SKM-1 treated with dmso at 0.1 percent for 144 hours (cell line): ENCODE data around the gene SOWAHB.

Source experiments
- DNase-seq: peaks from one replicate; lab custom pipeline; 2025; ENCODE audit not compliant: unreplicated experiment; lab: John Stamatoyannopoulos, UW

SOWAHB gene, protein sequence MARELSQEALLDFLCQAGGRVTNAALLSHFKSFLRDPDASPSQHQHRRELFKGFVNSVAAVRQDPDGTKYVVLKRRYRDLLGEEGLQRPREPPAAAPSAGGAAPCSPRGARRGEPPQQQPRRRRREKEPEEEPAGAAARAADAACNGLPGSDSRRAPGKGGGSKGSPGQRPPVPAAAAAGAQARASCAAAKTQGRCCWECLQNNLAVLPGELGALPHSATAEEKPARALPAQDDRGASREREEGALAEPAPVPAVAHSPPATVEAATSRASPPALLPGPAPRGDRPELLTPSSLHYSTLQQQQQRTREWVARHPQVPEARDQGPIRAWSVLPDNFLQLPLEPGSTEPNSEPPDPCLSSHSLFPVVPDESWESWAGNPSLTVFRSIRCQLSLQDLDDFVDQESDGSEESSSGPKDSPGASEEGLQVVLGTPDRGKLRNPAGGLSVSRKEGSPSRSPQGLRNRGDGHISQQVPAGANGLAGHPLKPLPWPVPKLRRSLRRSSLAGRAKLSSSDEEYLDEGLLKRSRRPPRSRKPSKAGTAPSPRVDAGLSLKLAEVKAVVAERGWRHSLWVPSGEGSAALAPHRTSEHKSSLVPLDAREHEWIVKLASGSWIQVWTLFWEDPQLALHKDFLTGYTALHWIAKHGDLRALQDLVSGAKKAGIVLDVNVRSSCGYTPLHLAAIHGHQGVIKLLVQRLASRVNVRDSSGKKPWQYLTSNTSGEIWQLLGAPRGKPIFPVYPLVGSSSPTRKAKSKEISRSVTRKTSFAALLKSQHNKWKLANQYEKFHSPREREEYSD

DNA sequence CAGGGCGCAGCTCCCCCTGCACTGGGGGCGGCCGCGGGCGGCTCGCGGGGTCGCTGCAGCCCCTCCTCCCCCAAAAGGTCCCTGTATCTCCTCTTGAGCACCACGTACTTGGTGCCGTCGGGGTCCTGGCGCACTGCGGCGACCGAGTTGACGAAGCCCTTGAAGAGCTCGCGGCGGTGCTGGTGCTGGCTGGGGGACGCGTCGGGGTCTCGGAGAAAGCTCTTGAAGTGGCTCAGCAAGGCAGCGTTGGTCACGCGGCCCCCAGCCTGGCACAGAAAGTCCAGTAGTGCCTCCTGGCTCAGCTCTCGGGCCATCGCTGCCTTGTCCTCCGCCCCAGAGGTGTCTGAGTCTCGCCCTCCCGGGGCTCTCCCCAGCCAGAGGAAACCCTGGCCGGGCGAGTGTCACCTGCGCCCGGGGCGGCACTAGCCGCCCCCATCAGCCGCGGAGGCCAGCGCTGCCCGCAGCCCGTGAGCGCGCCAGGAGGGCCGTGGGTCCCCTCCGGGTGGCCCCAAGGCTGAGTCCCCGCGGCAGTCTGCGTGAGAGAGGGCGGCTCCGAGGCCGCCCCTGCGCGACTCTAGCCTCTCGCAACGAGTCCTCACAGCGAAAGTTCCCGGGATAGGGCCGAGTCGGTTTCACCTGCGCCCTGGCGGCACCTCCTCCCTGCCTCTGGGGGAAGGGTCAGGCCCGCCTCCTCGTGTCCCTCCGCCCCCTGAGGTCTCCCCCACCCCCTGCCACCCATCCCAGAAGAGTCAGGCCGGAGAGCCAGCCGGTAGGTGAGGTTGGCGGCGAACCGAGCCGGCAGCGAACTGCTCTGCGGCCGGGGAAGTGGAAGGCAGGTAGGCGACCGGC is at the start of gene SOWAHB:
SOWAHB (minus strand) TSS at position 609 of the 849 bp plus-strand sequence; CDS start at position 314, 295 bp downstream.
- no peak for DNase-seq

DNA sequence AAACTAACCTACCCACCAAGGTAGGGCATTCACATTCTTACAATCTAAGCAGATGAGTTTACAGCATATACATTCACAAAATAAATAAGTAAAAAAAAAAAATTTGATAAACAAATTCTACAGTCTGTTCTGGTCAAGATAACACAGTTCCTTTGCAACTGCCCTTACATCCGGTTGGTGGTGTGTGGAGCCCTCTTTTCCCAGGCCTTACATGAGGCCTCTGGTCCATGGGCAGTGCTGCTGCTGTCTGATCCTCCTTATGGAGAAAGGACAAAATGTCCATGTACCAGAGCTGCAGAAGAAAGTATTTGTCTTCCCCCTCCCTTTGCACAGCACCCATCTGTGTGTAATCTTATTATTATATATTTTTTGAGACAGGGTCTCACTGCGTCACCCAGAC is 49.4 kb upstream of the SOWAHB start:
- DNase-seq = no peak

DNA sequence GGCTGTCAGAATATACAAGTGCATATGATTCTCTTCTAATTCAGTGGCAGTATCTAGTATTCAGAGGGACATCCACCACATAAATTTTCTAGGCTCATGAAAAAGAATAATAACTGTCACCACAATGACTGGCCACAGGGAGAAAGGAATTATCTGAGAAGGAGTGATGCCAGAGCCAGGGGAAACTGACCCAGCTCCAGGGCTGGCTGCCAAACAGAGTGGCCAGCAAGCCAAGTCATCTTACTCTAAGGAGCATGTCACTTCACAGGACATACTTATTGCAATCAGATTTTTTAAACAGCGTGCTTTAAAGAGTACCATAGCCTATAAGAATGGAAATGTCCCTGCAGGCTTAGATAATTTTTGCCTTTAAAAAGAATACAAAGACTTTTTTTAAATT is 45.8 kb upstream of the SOWAHB start:
- no peak for DNase-seq

DNA sequence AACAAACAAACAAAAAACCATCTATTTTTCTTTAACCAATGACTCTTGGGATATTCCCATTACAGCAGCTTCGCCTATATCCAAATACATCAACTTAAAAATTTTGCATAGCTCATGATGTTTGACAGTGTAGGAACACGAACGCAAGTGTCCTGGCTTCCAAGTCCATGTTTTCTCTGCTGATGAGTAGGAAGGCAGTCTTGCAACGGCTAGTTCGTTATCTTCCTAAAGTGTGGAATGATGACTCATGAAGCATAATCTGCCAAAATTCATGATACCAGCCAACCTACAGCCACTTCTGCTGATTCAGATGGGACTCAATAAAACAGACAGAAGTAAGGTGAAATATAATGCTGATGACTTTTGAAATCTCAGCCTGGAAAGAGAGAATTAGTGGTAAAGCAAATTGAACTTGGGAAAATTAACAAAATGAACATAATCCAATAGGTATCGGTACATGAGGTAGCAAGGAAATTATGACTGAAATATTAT is 45.2 kb upstream of the SOWAHB start:
- DNase-seq = no peak

DNA sequence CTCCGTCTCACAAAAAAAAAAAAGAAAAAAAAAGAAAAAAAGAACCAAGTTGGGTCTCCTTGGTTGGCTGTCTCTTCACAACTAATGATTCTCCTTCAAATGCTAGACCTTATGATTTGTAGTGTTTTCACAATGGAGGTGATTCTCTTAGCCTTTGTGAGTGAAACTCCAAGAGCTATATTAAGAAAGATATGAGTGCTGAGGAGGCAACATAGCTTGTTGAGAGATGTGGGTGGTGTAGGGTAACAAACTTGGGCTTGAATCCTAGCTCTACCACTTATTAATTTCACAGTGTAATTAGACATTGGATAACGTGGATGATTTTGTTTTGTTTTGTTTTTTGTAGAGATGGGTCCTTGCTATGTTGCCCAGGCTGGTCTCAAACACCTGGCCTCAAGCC is 41.2 kb upstream of the SOWAHB start:
- no peak for DNase-seq

DNA sequence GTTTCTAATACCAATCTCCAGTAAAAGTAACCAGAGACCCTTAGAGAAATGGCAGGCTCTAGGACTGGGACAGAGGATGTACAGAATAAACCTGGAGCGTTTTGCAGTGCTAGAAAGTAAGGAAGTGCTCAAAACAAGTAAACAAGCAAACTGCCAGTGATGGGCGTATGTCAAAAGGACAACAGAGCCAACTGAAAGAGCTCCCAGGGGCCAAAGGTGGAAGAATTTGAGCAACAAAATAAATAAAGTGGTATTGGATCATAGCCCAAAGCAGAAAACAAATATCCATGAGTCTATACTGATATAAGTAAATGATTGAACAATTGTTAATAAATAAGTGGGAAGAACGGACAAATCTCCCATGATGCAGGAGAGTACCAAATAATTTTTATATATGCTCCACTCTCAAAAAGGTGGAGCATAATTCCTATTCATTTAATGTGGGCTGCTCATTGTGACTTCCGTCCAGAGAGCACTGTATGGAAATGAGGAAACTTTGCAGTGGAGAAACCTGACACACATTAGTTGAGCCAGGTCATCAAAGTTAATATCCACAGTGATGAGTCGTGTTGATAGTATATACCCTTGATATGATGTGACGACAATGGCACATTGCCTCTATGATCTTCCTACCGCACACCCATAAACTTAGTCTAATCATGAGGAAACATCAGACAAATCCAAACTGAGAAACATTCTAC is 33.8 kb upstream of the SOWAHB start:
- DNase-seq = no peak

DNA sequence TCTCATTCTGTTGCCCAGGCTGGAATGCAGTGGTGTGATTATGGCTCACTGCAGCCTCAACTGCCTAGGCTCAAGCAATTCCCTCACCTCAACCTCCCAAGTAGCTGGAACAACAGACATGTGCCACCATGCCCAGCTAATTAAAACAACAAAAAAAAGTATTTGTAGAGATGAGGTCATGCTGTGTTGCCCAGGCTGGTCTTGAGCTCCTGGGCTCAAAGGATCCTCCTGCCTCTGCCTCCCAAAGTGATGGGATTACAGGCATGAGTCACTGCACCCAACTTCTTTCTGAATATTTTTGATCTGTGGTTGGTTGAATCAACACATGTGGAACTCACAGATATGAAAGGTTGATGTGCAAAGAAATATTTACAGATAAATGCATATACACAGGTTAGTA is 33.1 kb upstream of the SOWAHB start:
- DNase-seq = no peak

DNA sequence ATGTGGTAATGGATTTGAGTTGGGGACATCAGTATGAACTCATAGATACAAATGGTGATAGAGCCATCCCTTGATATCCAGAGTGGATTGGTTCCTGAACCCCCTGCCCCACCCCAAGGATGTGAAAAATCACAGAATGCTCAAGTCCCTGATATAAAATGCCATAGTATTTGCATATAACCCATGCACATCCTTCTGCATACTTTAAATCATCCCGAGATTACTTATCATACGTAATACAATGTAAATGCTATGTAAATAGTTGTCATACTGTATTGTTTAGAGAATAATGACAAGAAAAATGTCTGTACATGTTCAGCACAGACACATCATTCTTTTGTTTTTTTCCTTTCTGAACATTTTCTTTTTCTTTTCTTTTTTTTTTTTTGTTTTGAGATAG is 32.7 kb upstream of the SOWAHB start:
- no peak for DNase-seq

DNA sequence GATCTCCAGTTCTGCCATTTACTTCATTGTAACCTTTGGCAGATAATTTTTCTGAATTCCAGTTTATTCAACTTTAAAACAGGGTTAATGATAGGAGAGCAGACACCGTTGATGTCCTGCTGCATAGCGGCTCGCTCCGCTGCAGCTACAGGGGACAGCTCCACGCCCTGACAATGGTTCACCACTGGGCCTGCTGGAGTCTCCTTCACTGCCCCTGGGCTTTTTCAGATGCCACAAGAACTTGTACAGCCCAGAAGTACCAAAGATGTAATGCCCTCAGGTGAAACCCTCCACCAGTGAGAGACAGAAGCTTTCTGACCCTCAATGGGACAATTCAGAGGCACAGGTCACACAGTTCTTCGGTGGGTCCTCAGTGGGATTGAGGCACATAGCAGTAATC is 28.9 kb upstream of the SOWAHB start:
- DNase-seq = no peak

DNA sequence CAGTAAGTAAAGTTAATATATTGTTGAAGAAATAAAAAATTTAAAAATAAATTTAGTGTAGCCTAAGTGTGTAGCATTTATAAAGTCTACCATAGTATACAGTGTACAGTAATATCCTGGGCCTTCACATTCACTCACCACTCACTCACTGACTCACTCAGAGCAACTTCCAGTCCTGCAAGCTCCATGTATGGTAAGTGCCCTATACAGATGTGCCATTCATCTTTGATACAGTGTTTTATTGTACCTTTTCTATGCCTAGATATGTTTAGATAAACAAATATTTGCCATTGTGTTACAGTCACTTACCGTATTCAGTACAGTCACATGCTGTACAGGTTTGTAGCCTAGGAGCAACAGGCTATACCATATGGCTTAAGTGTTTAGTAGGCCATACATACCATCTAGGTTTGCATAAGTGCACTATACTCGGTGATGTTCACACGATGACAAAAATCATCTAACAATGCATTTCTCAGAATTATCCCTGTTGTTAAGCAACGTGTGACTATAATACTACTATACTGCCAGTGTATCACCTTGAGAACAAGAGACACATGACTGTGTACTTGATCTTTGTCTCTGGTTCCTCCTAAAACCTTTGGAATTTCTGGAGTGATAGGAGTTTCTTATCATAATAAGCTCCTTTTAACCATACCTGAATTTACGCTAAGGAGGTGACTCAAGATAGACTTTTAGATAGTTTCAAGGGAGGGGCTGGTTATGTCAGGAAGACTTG is 25.8 kb upstream of the SOWAHB start:
- no peak for DNase-seq

DNA sequence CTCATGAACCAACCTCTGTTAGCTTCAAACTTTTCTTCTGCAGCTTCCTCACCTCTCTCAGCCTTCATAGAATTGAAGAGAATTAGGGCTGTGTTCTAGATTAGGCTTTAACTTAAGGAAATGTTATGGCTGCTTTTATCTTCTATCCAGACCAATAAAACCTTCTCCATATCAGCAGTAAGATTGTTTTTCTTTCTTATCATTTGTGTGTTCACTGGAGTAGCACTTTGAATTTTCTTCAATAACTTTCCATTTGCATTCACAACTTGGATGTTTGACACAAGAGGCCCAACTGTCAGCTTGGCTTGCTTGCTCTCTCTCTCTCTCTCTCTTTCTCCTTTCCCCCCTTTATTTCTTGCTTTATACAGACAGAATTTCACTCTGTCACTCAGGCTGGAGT is 22.8 kb upstream of the SOWAHB start:
- no peak for DNase-seq

DNA sequence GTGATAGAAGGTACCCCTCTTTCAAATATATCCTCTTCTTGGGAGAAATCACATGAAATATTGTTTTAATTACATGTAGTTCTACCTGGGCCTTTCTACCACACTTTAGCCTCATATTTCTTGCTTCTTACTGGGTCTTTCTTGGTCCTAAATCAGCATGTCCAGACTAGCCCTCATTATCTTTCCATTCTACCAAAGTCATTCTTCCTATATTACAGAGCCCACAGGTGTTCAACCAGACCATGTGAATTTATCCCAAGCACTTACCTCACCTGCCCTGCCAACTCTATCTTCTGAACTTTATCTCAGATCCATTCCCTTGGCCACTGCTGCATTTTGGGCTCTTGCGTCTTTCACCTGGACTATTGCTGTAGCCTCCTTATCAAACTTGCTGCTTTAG is 11.8 kb upstream of the SOWAHB start:
- no peak for DNase-seq

DNA sequence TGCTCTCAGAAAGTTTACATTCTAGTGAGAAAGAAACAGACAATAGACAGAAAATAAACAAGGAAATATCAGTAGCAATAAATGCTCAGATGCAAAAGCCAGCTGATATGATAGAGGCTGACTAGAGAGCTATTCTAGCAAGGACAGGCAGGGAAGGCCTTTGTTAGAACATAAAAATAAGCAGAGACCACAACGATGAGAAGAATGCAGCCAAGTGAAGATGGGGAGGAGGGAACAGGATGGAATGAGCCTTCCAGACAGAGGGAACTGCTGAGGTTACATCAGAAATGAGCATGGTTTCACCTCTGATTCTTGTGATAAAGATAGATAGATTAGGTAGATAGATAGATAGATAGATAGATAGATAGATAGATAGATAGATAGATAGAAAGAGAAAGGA is 7.6 kb upstream of the SOWAHB start:
- no peak for DNase-seq

DNA sequence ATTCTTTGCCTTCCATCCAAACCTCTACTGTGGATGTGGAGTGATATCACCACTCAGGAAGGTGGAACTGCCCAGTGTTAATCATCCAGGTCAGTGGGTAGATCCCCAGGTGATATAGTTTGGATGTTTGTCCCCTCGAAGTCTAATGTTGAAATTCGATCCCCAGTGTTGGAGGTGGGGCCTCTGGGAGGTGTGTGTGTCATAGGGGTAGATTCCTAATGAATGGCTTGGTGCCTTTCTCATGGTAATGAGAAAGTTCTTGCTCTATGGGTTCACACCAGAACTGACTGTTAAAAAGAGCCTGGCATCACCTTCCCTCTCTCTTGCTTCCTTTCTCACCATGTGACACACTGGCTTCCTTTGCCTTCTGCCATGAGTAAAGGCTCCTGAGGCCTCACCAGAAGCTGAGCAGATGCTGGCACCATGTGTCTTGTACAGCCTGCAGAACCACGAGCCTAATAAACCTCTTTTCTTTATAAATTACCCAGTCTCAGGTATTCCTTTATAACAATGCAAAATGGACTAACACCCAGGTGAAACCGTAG is 6.8 kb upstream of the SOWAHB start:
- DNase-seq = no peak

DNA sequence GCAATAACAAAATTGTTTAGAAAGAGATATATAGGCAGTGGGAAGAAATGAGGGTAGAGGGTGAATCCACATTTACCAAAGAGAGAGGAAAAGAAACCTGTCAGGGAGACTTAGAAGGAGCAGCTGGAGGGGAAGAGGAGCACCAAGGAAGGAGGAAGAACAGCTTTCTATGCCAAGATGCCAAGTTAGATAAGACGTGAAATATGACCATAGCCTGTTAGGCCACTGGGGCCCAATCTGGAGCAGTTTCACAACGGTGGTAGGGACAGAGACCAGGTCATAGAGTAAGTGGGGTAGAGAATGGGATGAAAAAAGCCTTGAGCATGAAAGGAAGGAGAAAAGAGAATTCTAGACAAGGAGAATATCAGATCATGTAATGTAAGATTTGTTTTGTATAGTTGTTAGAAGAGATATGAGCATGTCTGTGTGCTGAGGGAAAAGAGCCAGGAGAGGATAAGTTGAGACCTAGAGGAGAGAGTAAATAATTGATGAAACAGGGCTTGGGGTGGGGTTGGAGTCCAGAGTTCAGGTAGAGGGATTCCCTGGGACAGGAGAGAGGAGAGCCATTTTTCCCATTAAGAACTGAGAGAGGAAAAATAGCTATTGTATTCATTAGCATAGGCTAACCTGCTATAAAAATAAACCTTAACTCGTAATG is 4.4 kb upstream of the SOWAHB start:
- DNase-seq = no peak

DNA sequence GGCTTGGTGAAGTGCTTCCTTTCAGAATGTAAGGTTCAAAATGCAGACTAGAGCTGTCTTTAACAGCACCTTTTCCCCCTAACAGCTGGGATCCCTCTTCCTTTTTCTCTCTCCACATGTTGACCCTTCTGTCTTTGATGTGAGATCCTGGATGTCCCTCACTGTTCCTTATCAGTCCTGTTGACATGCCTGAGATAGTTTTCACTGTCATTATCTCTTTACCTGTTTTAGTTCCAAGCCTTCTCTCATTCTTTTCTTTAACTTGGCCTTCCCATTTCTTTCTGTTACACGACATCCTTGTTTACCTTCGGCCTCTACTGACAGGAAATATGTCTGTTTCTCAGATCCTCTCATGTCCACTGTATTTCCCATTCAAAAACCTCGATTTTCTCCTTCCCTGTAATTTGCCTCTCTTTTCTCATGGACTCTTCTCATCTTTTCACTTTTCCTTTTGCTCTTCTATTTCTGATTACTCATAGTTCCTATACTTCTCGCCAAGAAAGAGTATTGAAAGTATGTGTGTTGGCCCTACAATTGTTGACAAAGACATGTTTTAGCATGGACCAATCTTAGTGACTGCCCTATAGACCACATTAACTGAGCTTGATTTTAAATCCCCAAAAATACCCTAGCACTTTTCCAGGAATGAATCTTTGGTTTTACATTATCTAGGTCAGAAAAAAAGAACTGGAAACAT is 1.2 kb upstream of the SOWAHB start:
- DNase-seq = no peak

DNA sequence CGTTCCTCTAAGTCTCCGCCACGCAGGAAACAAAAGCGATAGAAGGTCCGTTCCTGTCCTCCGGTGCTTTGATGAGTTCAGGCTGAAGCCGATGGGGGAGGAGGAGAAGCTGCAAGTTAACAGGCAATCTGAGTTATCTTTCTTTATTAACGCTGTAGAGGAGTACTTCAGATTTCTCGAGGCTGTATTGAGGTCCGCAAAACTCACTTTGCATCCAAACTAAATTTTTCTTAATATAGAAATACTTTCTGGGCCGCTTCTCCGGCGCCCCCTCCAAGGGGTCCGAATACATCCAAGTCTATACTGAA is 395 bp upstream of the SOWAHB start:
- no peak for DNase-seq

DNA sequence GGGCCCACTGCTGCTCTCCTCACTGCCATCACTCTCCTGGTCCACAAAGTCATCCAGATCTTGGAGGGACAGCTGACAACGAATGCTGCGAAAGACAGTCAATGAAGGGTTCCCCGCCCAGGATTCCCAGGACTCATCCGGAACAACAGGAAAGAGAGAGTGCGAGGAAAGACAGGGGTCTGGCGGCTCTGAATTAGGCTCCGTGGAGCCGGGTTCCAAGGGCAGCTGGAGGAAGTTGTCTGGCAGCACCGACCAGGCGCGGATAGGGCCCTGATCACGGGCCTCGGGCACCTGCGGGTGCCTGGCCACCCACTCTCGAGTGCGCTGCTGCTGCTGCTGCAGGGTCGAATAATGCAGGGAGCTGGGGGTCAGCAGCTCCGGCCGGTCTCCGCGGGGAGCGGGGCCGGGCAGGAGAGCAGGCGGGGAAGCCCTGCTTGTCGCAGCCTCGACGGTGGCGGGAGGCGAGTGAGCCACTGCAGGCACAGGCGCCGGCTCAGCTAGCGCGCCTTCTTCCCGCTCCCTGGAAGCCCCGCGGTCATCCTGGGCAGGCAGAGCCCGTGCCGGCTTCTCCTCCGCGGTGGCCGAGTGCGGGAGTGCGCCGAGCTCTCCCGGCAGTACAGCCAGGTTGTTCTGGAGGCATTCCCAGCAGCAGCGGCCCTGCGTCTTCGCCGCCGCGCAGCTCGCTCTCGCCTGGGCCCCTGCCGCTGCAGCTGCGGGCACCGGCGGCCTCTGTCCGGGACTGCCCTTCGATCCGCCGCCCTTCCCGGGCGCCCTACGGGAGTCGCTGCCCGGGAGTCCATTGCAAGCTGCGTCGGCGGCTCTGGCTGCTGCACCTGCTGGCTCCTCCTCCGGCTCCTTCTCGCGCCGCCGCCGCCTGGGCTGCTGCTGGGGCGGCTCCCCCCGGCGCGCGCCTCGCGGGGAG is 1.1 kb downstream of the SOWAHB start:
- DNase-seq = no peak
